Mucosa of rectum (tissue), 2 donors: ENCODE results near the gene PRKG1.

Source experiments
- H3K27ac ChIP-seq, 2 donors: one replicate each; pipeline ENCODE4 v1.7.0; 2013; ENCODE audit warnings: inconsistent platforms in 2 of 2, low read depth in 2 of 2, low read length in 2 of 2
- H3K27me3 ChIP-seq, 2 donors: one replicate each; pipeline ENCODE4 v1.7.0; 2013; ENCODE audit warnings: low read length in 2 of 2; ENCODE audit not compliant: control insufficient read depth in 2 of 2, insufficient read depth in 2 of 2
- H3K36me3 ChIP-seq, 2 donors: one replicate each; pipeline ENCODE4 v1.7.0; 2013; ENCODE audit warnings: low read length in 2 of 2; ENCODE audit not compliant: control insufficient read depth in 2 of 2, insufficient read depth in 2 of 2
- H3K4me1 ChIP-seq, 2 donors: one replicate each; pipeline ENCODE4 v1.7.0; 2013; ENCODE audit warnings: low read length in 2 of 2, mild to moderate bottlenecking in 1 of 2; ENCODE audit not compliant: control insufficient read depth in 2 of 2, insufficient read depth in 2 of 2
- H3K4me3 ChIP-seq, 2 donors: one replicate each; pipeline ENCODE4 v1.7.0; 2013; ENCODE audit warnings: low read length in 2 of 2
- H3K9ac ChIP-seq, 2 donors: one replicate each; pipeline ENCODE4 v1.7.0; 2013; ENCODE audit warnings: low read length in 2 of 2, low read depth in 1 of 2, mild to moderate bottlenecking in 1 of 2
- H3K9me3 ChIP-seq, 2 donors: one replicate each; pipeline ENCODE4 v1.7.0; 2013; ENCODE audit warnings: low read length in 2 of 2; ENCODE audit not compliant: control insufficient read depth in 2 of 2
- donor health status: healthy.
- donor health status: Normal muscosa, but diverticular disease.

Gene PRKG1

DNA sequence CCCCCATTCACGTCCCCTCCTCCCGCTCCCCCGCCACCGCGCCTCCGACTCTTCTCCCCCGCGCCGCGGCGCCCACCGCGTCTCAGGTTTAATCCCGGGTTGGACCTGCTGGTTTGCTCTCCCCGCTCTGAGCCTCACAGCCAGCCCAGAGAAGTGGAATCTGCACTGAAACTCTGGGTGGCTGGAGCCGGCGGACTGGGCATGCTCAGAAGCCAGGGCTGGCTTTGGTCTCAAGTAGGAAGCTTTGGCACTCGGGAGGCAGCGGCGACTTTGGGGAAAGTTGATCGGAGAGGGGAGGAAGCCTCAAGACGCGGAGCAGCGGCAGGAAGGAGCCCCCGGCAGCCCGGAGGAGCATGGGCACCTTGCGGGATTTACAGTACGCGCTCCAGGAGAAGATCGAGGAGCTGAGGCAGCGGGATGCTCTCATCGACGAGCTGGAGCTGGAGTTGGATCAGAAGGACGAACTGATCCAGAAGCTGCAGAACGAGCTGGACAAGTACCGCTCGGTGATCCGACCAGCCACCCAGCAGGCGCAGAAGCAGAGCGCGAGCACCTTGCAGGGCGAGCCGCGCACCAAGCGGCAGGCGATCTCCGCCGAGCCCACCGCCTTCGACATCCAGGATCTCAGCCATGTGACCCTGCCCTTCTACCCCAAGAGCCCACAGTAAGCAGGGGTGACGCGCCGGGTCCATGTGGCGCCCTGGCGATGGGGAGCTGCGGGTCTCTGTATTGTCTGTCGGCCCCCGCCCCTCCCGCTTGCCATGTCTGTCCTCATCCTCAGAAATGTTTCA is at the start of gene PRKG1:
Gene PRKG1 (plus strand): TSS at position 250 of the 791 bp plus-strand sequence.
- H3K36me3 ChIP-seq = no peaks in the 10 kb centered on the region
- peak within 1 kb of the TSS; percentile 70 to 76 for H3K4me3 ChIP-seq
- H3K27ac ChIP-seq = peak within 1 kb of the TSS; percentile 69 to 77
- peaks cover 8 to 10% of the 10 kb centered on the region in 2 donors for H3K27me3 ChIP-seq
- peaks cover 0 to 8% of the 10 kb centered on the region in 2 donors for H3K4me1 ChIP-seq
- peak within 1 kb of the TSS; percentile 62 to 64 for H3K9ac ChIP-seq
- no peaks in the 10 kb centered on the region for H3K9me3 ChIP-seq

DNA sequence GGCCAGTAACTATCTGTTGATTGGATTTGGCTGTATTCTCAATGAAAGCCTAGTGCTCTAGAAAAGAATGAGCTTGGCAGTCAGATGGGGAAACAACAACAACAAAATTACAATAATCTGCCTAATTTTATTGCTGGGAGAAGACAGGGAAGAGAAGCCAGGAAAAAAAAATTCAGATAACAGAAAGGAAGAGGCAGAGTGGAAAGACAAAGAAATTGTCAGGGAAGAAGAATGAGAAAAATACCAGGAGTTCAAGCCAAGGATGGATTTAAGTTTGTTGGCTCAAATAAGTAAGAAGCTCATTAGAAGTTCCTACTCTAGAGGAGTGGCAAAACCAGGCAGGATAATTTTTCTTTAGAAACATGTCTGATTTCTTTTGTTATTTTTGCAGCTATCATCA is 45.9 kb upstream of the PRKG1 start:
- Histone ChIP-seq H3K4me1 (no peaks in the 10 kb centered on the region), H3K4me3 (no peak overlapping the region)

DNA sequence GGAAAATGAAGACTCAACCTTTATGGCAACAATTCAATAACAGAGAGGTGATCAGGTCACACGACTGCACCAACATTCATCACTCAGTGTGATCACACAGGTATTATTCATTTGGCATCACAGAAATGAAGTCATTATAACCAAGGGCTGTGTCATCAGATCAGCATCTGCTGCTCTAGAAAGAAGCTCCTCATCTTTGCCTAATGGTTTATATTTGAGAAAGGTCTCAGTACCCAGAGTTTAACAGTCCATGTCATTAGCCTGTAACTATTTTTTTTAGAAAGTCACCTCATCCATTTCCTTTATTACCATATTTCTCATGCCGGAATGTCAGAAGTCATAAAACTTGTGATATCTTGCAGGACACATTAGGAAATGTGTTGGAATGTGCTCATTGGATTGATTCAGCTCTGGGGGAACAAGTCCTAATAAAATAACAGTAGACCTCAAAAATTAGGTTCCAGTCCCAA is 45.1 kb upstream of the PRKG1 start:
- no peak overlapping the region for H3K27ac ChIP-seq
- H3K36me3 ChIP-seq = no peaks in the 10 kb centered on the region
- no peaks in the 10 kb centered on the region for H3K9me3 ChIP-seq

More for the DNA sequence above, 45.9 kb upstream of the PRKG1 start:
- no peak overlapping the region for H3K27ac ChIP-seq
- H3K27me3 ChIP-seq = no peaks in the 10 kb centered on the region
- no peaks in the 10 kb centered on the region for H3K9me3 ChIP-seq
- H3K9ac ChIP-seq = no peak overlapping the region
- H3K36me3 ChIP-seq = no peaks in the 10 kb centered on the region

DNA sequence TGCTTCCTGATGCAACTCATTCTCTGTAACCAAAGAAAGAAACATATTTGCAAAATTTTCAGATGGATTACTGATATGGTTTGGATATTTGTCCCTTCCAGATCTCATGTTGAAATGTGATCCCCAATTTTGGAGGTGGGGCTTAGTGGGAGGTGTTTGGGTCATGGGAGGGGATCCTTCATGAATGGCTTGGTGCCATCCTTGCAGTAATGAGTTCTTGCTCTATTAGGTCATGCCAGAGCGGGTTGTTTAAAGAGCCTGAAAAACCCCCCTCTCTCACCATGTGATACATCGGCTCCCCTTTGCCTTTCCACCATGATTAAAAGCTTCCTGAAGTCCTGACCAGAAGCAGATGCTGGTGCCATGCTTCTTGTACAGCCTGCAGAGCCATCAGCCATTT is 43.8 kb upstream of the PRKG1 start:
- no peak overlapping the region for H3K27ac ChIP-seq
- no peak overlapping the region for H3K9ac ChIP-seq

More for the DNA sequence above, 45.1 kb upstream of the PRKG1 start:
- no peak overlapping the region for H3K4me3 ChIP-seq
- H3K9ac ChIP-seq = no peak overlapping the region
- H3K4me1 ChIP-seq = no peaks in the 10 kb centered on the region
- H3K27me3 ChIP-seq = no peaks in the 10 kb centered on the region

DNA sequence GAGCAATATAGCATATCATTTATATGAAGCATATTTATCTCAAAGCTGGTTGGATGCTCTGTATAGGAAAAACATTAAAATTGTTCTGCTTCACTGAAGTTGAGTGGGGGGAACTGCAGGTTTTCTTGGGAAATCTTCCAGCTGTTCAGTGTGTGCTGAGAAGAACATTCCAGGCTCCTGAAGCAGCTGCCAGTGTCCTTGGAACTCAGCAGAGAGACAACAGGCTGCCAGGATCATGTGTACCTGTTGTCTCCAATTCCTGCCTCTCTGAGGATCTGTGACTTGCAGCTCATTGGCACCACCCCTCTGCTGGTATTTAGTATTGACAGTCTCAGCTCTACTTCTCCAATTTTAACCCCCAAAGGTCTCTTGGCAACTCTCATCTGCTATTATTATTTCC is 42.3 kb upstream of the PRKG1 start:
- Histone ChIP-seq H3K36me3 (no peaks in the 10 kb centered on the region), H3K9ac (no peak overlapping the region), H3K27ac (no peak overlapping the region), H3K4me1 (peaks cover 0 to 5% of the 10 kb centered on the region in 2 donors), H3K4me3 (no peak overlapping the region), H3K27me3 (no peaks in the 10 kb centered on the region), H3K9me3 (no peaks in the 10 kb centered on the region)

More for the DNA sequence above, 43.8 kb upstream of the PRKG1 start:
- Histone ChIP-seq H3K4me1 (peaks cover 0 to 5% of the 10 kb centered on the region in 2 donors), H3K27me3 (no peaks in the 10 kb centered on the region), H3K4me3 (no peak overlapping the region), H3K9me3 (no peaks in the 10 kb centered on the region), H3K36me3 (no peaks in the 10 kb centered on the region)

GRCh38 chr10:51034769-51035168 is 39.5 kb upstream of the PRKG1 start:
- H3K4me3 ChIP-seq = no peak overlapping the region
- peaks cover 0 to 5% of the 10 kb centered on the region in 2 donors for H3K4me1 ChIP-seq
- H3K27me3 ChIP-seq = no peaks in the 10 kb centered on the region
- no peaks in the 10 kb centered on the region for H3K36me3 ChIP-seq
- no peak overlapping the region for H3K27ac ChIP-seq
- no peak overlapping the region for H3K9ac ChIP-seq
- no peaks in the 10 kb centered on the region for H3K9me3 ChIP-seq

DNA sequence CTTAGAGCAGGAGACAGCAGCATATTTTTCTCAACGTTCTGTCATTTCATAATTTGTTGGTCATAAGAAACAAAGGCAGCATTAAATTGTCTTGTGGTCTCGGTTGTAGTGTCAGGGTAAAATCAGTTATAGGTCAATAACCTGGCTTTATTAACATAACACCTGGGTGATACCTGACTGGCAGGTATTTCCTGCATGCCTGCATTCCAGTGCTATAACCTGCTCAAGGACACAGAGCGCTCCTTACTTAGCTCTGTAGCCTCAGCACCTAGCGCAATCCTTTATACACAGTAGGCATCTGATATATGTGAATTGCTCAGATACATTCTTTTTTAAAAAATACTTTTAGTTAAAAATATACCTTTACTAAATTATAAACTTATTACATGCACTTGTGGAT is 38.9 kb upstream of the PRKG1 start:
- Histone ChIP-seq H3K27ac (no peak overlapping the region), H3K4me1 (peaks cover 0 to 5% of the 10 kb centered on the region in 2 donors), H3K4me3 (no peak overlapping the region), H3K9ac (no peak overlapping the region), H3K27me3 (no peaks in the 10 kb centered on the region), H3K36me3 (no peaks in the 10 kb centered on the region), H3K9me3 (no peaks in the 10 kb centered on the region)

GRCh38 chr10:51045871-51046270 is 28.4 kb upstream of the PRKG1 start:
- no peak overlapping the region for H3K27ac ChIP-seq
- no peak overlapping the region for H3K4me3 ChIP-seq
- no peaks in the 10 kb centered on the region for H3K36me3 ChIP-seq
- H3K27me3 ChIP-seq = no peaks in the 10 kb centered on the region
- H3K9ac ChIP-seq = no peak overlapping the region
- H3K9me3 ChIP-seq = no peaks in the 10 kb centered on the region
- H3K4me1 ChIP-seq = no peaks in the 10 kb centered on the region

GRCh38 chr10:51046654-51047053 is 27.6 kb upstream of the PRKG1 start:
- Histone ChIP-seq H3K4me3 (no peak overlapping the region), H3K27ac (no peak overlapping the region)

GRCh38 chr10:51047857-51048256 is 26.4 kb upstream of the PRKG1 start:
- H3K36me3 ChIP-seq = no peaks in the 10 kb centered on the region
- no peak overlapping the region for H3K27ac ChIP-seq
- H3K9me3 ChIP-seq = no peaks in the 10 kb centered on the region
- H3K4me3 ChIP-seq = no peak overlapping the region
- H3K9ac ChIP-seq = no peak overlapping the region
- no peaks in the 10 kb centered on the region for H3K4me1 ChIP-seq
- no peaks in the 10 kb centered on the region for H3K27me3 ChIP-seq

More at GRCh38 chr10:51046654-51047053, 27.6 kb upstream of the PRKG1 start:
- no peaks in the 10 kb centered on the region for H3K36me3 ChIP-seq
- no peaks in the 10 kb centered on the region for H3K27me3 ChIP-seq
- H3K4me1 ChIP-seq = no peaks in the 10 kb centered on the region
- no peak overlapping the region for H3K9ac ChIP-seq
- no peaks in the 10 kb centered on the region for H3K9me3 ChIP-seq
